SHP77 (cell line): ENCODE measurements around the gene ZNF789.
"Not testable (repeated sequence)": the region's sequence is repeated elsewhere in the genome, so short reads cannot be mapped to it uniquely, and the experiment has no call there.

ENCODE experiments used
- DNase-seq, 2 experiments: peaks; one replicate each; lab custom pipeline; 2025; lab: John Stamatoyannopoulos, UW

The ZNF789 gene

DNA sequence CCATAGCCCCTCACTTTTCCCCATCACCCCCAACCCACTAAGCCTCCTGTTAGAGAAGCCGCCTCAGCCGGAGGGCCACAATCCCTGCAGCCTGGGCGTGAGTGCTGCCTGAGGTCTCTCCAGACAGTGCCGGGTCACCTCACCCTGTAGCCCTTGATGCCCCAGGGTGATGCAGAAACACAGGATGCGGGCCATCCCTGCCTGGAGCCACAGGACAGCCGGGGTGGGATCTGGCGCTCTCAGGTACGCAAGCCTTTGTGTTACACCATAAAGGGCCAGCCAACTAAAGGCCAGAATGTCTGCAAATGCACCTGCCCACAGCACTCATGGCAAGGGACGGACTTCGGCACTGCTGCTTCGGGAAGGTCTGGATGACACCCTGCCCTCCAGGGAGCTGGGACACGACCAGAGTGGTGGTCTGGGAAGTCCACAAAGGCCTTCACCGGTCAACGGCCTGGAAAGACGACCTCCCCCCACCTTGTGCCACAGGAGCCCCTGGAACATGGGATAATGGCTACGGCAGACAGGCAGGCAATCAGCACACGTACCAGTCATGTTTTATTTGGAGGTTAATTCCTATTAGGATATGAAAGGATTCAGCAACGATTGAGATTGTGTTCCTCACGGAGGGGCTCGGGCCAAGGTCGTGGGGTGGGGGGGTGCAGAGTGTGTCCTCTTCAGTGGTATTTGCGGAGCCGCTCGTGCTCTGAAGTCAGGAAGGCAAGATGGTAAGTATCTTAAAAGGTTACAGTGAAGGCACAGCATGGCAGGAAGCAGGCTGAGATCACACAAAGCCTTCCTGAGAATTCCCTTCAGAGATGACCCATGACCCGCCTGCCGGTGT, 14.8 kb upstream of the ZNF789 start:
- no peak for DNase-seq

DNA sequence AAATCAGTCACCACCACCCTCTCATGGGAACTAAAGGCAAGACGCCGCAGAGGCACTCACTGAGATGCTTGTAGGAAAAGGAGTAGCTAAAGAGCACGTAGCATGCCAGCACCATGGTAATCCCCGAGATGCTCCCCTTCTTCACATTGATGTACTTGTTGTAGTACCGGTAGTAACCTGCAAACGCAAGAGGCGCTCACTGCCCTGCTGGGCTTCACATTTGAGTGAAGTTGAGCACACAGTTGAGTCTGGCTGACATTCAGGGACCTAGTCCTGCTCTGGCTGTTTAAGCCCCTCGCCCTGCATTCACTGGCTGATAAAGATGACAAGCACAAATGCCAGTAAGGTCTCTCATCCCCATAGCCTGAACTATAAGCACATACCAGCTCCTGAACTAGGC, 13.6 kb upstream of the ZNF789 start:
- peak in 1 of 2 experiments; percentile 26 for DNase-seq

DNA sequence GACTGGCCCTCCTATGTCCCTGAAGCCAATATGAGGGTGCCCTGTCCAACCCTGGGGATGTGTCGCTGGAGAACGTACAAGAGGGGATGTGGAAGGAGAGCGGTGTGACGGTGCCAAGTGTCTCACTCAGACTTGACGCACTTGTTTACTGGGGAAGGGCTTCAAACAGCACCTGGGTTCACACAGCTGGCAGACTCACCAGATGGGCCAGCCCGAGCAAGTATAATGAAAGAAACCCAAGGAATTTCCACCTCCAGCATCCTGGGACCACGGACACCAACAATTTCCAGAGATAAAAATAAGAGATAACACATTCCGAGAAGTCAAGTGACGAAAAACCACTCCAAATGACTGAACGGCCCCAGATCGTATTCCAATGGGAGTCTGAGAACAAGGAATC, 12.0 kb upstream of the ZNF789 start:
- DNase-seq: no peak

DNA sequence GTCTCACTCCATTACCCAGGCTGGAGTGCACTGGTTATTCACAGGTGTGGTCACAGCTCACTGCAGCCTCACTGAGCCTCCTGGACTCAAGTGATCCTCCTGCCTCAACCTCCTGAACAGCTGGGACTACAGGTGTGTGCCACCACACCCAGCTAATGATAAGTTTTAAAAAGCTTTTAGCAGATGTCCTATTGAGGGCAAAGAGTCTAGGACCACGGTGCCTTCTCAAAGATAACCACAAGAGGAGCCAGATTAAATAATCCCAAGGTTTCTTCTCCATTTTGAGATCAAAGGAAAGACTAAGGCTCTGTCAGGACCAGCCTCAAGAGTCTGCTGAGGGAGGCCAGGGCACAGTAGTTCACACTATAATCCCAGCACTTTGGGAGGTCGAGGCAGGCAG, 11.5 kb upstream of the ZNF789 start:
- no peak for DNase-seq

DNA sequence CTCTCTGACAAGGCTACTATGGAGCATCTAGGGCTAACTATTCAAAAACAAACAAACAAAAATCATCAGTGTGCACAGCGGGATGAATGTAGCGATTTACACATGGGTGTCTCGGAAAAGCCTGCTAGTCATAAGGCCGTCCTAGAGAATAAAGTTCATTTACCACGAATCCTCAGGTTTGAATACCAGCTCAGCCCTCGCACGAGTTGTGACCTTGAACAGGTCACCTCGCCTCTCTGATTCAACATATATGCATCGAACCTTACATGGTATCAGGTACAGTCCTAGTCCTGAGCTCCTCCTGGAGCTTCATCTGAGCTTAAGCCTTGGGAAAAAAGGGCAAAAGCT, 7.3 kb upstream of the ZNF789 start:
- no peak for DNase-seq

DNA sequence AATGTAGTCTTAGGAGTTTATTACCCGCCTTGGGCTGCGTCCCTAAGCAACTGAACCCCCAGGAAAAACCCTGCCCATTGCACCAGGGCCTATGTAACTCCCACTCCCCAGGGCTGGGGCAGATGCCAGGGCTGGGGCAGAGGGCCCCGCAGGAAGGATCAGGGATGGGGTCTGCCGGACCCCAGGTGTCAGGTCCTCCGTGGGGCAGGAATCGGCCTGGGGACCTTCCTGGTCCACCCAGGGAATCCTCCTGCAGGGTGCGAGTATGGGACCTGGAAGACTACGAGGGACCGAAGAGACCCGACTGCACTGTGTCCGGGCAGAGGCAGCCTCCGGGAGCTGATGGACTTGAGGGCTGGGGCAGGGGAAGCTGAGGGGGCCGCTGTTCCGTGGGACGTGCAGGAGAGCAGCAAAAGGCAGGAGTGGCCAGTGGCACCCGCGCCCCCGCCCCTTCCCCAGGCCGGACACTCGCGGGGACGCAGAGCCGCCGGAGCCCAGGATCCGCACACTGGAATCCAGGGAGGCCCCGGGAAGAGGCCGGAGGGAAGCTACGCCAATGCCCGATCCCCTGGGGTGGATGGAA, 4.3 kb upstream of the ZNF789 start:
- no peak for DNase-seq

DNA sequence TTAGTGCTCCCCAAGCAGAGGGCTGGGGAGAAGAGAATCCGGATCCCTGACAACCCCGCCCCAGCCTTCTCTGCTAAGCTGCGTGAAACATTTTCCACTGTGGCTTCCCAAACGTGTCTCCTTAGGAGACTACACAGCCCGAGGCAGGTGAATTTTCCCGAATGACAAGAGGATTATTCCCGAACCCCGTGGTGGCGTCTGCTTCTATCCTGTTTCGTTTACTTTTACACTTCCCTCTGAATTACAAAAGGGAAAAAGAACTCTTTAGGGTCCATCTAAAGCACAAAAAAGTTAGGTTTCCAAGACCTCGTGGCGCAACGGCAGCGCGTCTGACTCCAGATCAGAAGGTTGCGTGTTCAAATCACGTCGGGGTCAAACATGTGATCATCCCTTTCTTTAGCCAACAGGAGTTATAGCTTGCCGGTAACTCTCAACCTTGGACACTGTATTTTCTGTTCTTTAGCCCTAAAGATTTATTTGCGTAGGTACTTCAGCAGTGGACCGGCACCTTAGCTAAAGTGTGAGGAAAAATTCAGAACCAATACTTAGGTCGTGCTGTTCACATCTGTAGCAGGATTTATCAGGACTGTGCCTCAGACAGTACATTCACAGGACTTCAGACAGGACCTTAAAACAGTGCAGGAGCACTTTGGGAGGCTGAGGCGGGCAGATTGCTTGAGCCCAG, 3.2 kb upstream of the ZNF789 start:
- DNase-seq: no peak

DNA sequence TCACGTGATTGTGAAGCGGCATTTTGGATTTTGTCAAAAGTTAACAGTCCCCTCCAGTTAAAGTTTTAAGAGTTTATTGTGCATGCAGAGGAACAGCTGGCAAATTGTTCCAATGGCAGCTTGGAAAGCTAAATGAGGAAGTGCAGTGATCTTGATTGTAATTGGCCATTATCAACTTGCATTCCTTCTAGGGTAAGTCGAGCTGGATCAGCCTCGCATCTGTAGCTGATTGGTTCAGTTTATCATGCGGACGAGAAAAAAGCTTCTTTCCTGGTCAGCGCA, 566 bp downstream of the ZNF789 start:
- no peak for DNase-seq

DNA sequence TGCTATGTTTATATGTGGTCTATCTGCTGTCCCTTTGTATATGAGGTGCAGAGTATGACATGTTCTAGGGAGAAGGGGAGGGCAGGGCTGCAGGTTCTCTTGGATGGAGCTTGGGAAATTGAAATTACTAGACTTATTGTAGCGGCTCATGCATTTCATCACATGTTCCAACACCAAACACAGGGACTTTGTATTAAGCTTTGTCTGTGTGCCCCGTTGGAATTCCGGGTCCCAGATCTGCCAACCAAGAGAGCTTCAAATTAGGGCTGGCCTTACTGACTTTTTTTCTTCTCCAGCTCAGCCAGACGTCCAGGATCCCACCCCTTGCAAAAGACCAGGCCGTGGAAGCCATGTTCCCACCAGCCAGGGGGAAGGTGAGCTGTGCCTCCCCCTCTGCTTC, 3.4 kb downstream of the ZNF789 start:
- no peak for DNase-seq

DNA sequence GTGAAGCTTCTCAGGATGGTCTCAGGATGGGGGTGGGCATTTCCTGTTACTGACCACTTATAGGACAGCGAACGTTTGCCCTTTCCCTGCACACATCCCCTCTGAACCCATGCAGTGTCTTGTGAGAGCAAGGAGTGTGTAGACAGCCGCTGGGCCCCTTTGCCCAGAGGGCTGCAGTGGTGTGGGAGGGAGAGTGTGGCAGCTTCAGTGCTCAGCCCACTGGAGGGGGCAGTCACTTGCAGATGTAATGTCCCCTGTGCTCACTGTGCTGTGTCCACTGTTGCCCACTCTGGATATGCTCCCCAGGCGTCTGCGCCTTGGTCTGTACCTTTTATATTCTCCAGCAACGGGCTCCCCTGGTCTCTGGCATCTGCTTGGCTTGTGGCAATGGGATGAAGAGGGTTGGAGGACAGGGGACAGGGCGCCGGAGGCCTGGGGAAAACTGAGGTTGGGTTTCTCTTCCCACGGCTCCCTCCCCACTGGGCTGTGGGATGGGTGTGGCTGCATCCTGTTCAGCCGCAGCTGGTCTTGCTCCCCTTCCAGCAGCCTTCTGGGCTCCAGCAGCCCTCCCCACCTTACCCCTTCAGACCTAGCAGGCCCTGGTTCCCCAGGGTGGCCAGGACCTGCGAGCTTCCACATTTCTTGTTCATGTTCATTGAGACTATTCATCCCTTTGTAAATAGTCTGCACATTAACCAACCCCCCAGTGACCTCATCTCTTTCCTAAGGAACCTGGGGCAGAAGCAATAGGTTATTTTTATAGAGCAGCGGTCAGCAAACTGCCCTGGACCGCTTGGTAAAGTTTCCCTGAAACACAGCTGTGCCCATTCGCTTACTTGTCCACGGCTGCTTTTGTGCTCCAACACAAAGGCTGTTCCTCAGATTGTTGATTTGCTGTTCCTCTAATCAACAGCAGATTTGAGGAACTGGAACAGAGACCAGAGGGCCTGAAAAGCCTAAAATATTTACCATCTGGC, 6.1 kb downstream of the ZNF789 start:
- DNase-seq: no peak

DNA sequence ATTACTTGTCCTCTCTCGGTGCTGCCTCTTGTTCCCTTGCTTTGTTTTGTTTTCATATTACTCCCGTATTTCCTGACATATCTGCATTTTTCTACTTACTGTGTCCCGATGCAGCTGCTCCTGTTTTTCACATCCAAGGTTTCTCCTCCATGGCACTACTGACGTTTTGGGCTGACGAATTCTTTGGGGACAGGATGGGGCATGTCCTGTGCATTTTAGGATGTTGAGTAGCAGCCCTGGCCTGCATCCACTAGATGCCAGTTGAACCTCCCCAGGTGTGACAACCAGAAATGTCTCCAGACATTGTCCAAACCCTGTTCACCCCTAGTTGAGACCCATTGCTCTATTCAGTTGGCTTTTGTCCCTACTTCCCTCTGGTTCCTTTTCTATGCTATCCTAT, 12.4 kb downstream of the ZNF789 start:
- DNase-seq: no peak

DNA sequence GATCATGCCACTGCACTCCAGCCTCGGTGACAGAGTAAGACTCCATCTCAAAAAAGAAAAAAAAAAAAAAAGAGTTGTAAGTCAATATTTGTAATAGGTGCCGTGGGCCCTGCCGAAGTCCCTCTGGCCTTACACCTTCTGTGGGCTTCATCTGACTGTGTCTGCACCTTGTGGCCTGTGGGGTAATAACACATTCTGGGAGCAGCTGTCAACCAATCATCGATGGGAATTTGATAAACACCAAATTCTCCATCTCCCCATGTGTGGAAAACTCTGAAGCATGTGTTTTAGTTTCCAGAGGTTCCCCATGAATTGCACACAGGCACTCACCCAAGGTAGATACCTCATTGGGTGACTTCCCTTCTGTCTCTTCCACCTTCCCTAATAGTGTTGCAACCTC, 16.5 kb downstream of the ZNF789 start:
- DNase-seq: no peak

DNA sequence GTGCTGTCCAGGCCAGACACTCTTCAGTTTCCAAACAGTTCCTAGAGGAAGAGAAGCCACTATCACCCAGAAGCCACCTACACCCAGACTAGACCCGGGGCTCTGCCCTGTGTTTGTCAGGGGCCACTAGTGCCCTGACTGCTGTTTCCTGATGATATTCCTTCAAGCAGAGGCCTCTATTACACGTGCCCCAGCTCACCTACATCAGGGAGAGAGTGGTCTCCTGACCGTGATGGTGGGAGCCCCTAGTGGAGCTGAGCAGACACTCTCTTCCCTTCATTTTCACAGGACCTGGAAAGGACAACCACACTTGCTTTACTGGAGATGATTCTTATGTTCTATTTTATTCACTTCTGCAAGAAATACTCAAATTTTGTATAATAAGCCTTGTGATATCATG, 18.2 kb downstream of the ZNF789 start:
- DNase-seq: no peak

DNA sequence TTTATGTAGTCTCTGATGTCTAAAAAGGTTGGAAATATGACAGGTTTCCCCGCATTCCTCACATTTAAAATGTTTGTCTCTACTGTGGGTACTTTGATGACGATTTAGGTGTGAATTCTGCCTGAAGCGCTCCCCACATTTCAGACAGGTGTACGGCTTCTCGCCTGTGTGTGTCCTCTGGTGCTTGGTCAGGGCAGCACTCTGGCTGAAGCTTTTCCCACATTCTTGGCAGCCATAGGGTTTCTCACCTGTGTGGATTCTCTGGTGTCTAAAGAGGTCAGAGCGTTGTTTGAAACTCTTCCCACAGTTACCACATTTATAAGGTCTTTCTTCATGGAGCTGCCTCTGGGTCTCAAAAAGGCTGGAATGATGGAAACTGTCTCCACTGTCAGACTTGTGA, 21.1 kb downstream of the ZNF789 start:
- no peak for DNase-seq

DNA sequence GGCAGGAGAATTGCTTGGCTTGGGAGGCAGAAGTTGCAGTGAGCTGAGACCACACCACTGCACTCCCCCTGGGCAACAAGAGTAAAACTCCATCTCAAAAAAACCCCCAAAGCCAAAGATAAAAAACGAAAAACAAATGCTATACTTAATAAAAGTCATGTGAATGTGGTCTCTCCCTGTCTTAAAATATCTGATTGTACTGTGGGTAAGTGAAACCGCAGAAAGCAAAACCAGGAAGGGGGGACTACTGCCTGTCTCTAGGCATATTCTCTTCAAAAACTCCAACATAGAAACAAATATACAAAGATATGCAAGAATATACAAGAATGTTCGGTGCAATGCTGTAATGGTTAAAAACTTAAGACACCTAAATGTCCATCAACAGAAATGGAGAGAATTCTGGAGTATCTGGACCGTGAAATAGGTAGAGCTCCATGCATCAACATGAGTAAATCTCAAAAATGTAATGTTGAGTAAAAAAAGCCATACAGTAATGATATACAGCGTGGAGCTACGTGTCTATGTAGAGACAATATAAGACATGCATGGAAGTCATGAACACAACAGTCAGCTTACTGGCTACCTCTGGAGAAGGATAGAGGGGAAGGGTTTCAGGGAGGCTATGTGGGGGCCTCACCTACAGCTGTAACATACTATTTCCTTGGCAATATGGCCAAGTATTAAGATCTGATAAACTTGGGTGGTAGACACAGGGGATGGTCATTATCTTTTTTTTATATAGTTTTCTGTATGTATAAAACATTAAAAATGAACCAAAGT, 25.3 kb downstream of the ZNF789 start:
- DNase-seq: no peak

DNA sequence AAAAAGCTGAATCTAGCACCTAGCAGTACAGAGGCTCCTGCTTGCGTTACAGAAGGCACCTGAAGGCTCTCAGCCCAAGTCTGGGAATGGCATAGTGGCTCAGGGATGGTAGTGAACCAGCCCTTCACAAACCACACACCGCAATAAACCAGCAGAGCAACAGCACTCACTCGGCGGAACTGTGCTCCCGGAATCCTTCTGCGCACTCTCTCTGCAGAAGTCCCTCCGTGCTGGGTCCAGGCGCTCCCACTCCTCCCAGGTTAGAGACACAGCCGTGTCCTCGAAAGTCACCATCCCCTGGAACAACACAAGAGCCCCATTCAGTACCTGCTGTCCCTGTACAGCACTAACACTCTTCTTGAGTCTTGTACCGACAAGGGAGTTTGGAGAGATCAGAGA, 25.9 kb downstream of the ZNF789 start:
- no peak for DNase-seq

DNA sequence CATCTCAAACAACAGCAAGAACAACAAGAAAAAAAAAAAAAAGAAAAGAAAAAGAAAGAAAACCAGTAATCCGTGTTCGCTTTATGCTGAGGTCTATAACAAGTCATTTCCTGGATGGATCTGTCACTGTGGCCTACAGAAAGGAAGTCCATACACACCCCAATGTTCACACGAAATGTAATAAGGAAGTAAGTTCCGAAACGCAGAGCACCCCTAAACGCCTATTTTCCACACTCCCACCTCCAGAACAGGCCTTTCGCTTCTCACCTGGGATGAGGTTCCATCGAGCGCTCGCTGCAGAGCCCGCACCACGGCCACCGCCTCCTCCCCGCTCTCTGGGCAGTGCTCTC, 26.7 kb downstream of the ZNF789 start:
- no peak for DNase-seq

DNA sequence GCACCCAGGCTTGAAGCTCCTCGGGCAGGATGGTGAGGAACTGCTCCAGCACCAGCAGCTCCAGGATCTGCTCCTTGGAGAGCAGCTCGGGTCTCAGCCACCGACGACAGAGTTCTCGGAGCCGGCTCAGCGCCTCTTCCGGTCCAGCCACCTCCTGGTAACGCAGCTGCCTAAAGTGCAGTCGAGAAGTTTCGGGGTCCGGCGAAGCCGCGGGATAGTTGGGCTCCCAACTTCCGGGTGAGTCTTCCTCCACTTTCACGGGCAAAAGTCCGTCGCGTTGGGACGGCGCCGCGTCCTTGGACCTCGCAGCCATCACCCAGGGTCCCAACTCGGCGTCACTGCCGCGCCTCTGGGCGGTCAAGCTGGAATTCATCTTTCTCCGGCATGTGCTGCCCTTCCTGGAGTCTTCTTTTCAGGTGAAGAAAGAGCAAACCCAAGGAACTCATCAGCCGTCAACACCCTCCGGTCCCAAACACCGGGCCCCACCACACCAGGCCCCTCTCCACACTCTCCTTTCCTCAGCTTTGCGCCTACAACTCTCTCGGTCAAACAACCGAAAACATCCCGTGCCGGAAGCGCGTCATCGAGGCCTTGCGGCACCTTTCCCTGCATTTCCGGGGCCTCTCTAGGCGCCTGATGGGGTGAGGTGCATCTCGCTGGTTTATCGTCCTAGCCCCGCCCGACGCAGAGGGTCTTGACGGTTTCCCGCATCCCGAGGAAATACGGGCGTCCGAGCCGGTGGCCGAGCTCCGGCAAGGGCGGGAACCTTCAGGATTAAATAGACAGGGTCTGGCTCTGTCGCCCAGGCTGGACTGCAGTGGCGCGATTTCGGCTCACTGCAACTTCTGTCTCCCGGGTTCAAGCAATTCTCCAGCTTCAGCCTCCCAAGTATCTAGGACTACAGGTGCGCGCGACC, 27.3 kb downstream of the ZNF789 start, which contains the start of gene ZNF394:
Gene ZNF394 (minus strand): TSS at position 561 of the 916 bp plus-strand sequence. CDS start 188 bp downstream, at position 373.
- peak; percentile 91 to 93 for DNase-seq

DNA sequence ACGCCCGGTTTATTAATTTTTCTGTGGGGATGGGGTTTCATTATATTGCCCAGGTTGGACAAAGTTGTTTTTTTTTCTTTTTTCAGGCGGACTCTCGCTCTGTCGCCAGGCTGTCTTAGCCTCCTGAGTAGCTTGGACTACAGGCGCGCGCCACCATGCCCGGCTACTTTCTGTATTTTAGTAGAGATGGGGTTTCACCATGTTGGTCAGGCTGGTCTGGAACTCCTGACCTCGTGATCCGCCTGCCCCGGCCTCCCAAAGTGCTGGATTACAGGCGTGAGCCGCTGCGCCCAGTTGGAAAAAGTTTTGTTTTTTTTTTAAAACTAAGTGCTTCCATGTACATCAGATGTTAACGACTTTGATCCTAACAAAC, 27.9 kb downstream of the ZNF789 start:
- DNase-seq: no peak

DNA sequence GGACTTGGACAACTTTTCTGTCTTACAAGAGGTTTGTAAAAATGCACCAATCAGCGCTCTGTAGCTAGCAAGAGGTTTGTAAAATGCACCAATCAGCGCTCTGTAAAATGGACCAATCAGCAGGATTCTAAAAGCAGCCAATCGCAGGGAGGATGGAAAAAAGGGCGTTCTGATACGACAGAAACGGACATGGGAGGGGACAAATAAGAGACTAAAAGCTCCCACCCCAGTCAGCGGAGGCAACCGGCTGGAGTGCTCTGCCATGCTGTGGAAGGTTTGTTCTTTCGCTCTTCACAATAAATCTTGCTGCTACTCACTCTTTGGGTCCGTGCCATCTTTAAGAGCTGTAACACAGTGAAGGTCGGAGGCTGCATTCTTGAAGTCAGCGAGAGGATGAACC, 28.5 kb downstream of the ZNF789 start:
- DNase-seq: not testable (repeated sequence)

DNA sequence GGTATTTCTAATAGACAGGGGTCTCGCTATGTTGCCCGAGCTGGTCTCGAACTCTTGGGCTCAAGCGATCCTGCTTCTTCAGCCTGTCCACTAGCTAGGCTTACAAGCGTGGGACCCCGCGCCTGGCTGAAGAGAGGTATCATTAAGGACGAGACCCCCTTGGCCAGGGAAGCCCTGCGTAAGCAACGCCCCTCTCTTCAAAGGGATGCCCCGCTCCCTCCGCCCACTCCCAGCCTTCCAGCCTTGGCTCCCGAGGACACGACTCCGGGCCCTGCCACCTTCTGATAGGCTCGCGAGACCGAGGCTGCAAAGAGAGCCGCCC, 31.6 kb downstream of the ZNF789 start:
- peak; percentile 93 to 96 for DNase-seq
